Measurements from ENCODE around the gene CA12. TPM values are rescaled to one million over a fixed set of nuclear protein-coding genes. Genes with fewer than 3 reads are reported as not detected.

Gene CA12
- total RNA-seq, 6 donors from 2014 or later: 2.2 to 14.6 (median 6.4) TPM

GRCh38 chr15:63401714-63402497 is 20.3 kb upstream of the CA12 start:
- Histone ChIP-seq H3K4me1 (peaks cover 0 to 5% (median 2%) of the 10 kb centered on the region in 4 donors), H3K27ac (no peak overlapping the region), H3K27me3 (no peaks in the 10 kb centered on the region), H3K9me3 (no peaks in the 10 kb centered on the region), H3K4me3 (no peak overlapping the region), H3K36me3 (no peaks in the 10 kb centered on the region)
- DNase-seq (no peak), ATAC-seq (ENCODE audit: low FRiP score in 2 of 2) (no peak)
- TF ChIP-seq POLR2A (IDR thresholded peaks at IDR 0.05) (no peak), CTCF (IDR thresholded peaks at IDR 0.05) (no peak), EP300 (IDR thresholded peaks at IDR 0.05) (no peak)
- WGBS, 2 donors: 93 to 96% methylated on average over 5 of the region's 5 CpGs

- no peaks in the 10 kb centered on the region for H3K27me3 ChIP-seq
- peaks cover 0 to 7% (median 2%) of the 10 kb centered on the region in 4 donors for H3K4me1 ChIP-seq
- TF ChIP-seq POLR2AphosphoS5 (IDR thresholded peaks at IDR 0.05) (no peak), CTCF (IDR thresholded peaks at IDR 0.05) (no peak), EP300 (IDR thresholded peaks at IDR 0.05) (no peak), POLR2A (IDR thresholded peaks at IDR 0.05) (no peak)
- H3K4me3 ChIP-seq: no peak overlapping the region
- ATAC-seq (ENCODE audit: low FRiP score in 2 of 2): no peak
- H3K9me3 ChIP-seq: no peaks in the 10 kb centered on the region
- no peaks in the 10 kb centered on the region for H3K36me3 ChIP-seq
- no peak overlapping the region for H3K27ac ChIP-seq
- WGBS, 2 donors: 93 to 94% methylated on average over 2 of the region's 2 CpGs
- no peak for DNase-seq
These were observed 19.4 kb upstream of the CA12 start for GRCh38 chr15:63401078-63401477.

GRCh38 chr15:63398456-63398855 is 16.8 kb upstream of the CA12 start:
- 89 to 91% methylated on average over 2 of the region's 2 CpGs for WGBS, 2 donors
- H3K9me3 ChIP-seq: no peaks in the 10 kb centered on the region
- no peak for ATAC-seq (ENCODE audit: low FRiP score in 2 of 2)

GRCh38 chr15:63396152-63396928 is 14.7 kb upstream of the CA12 start:
- ATAC-seq (ENCODE audit: low FRiP score in 2 of 2) (peak; percentile 55 to 85), DNase-seq (peak in 1 of 2 donors; percentile 70)
- peak overlapping the region in 2 of 4 donors; percentile 43 to 44 for H3K27ac ChIP-seq
- H3K27me3 ChIP-seq: no peaks in the 10 kb centered on the region
- TF ChIP-seq EP300 (IDR thresholded peaks at IDR 0.05) (peak in 1 of 4 donors; percentile 18), POLR2AphosphoS5 (IDR thresholded peaks at IDR 0.05) (no peak), POLR2A (IDR thresholded peaks at IDR 0.05) (no peak), CTCF (IDR thresholded peaks at IDR 0.05) (no peak)
- no peaks in the 10 kb centered on the region for H3K36me3 ChIP-seq
- 64% methylated on average over 8 of the region's 8 CpGs for WGBS, 2 donors
- peaks cover 0 to 11% (median 4%) of the 10 kb centered on the region in 4 donors for H3K4me1 ChIP-seq
- no peaks in the 10 kb centered on the region for H3K9me3 ChIP-seq
- no peak overlapping the region for H3K4me3 ChIP-seq

More at GRCh38 chr15:63398456-63398855, 16.8 kb upstream of the CA12 start:
- Histone ChIP-seq H3K36me3 (no peaks in the 10 kb centered on the region), H3K4me3 (no peak overlapping the region), H3K27me3 (no peaks in the 10 kb centered on the region), H3K4me1 (peaks cover 0 to 11% (median 0%) of the 10 kb centered on the region in 4 donors), H3K27ac (no peak overlapping the region)
- no peak for TF ChIP-seq CTCF (IDR thresholded peaks at IDR 0.05)
- TF ChIP-seq POLR2A (IDR thresholded peaks at IDR 0.05): no peak
- no peak for TF ChIP-seq POLR2AphosphoS5 (IDR thresholded peaks at IDR 0.05)
- no peak for TF ChIP-seq EP300 (IDR thresholded peaks at IDR 0.05)
- DNase-seq: no peak

Data from upper lobe of left lung (tissue), 6 donors.